ENCODE data around the gene RAP1GAP.
A peak's percentile ranks its signal among the peaks of the same experiment; 100 is the strongest.

The RAP1GAP gene

GRCh38 chr1:21691739-21692138 lies 22.6 kb upstream of the RAP1GAP start:
- H3K4me3 ChIP-seq (ENCODE audit: low read depth, low read length), result no peak overlapping the region
- TF ChIP-seq, protein P1, sequence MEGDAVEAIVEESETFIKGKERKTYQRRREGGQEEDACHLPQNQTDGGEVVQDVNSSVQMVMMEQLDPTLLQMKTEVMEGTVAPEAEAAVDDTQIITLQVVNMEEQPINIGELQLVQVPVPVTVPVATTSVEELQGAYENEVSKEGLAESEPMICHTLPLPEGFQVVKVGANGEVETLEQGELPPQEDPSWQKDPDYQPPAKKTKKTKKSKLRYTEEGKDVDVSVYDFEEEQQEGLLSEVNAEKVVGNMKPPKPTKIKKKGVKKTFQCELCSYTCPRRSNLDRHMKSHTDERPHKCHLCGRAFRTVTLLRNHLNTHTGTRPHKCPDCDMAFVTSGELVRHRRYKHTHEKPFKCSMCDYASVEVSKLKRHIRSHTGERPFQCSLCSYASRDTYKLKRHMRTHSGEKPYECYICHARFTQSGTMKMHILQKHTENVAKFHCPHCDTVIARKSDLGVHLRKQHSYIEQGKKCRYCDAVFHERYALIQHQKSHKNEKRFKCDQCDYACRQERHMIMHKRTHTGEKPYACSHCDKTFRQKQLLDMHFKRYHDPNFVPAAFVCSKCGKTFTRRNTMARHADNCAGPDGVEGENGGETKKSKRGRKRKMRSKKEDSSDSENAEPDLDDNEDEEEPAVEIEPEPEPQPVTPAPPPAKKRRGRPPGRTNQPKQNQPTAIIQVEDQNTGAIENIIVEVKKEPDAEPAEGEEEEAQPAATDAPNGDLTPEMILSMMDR (IDR thresholded peaks at IDR 0.05; ENCODE audit: control insufficient read depth, extremely low read depth, insufficient read depth), result no peak
- DNase-seq (ENCODE audit: low read depth), result no peak

GRCh38 chr1:21689661-21690372 lies 20.7 kb upstream of the RAP1GAP start:
- TF ChIP-seq, protein P1 (IDR thresholded peaks at IDR 0.05; ENCODE audit: control insufficient read depth, extremely low read depth, insufficient read depth), result no peak
- no peak overlapping the region for H3K4me3 ChIP-seq (ENCODE audit: low read depth, low read length)
- DNase-seq (ENCODE audit: low read depth), result peak; percentile 46

- TF ChIP-seq, protein P1 (IDR thresholded peaks at IDR 0.05; ENCODE audit: control insufficient read depth, extremely low read depth, insufficient read depth), result no peak
- H3K4me3 ChIP-seq (ENCODE audit: low read depth, low read length), result no peak overlapping the region
- no peak for DNase-seq (ENCODE audit: low read depth)
Observed at GRCh38 chr1:21687081-21687529, 17.9 kb upstream of the RAP1GAP start.

DNA sequence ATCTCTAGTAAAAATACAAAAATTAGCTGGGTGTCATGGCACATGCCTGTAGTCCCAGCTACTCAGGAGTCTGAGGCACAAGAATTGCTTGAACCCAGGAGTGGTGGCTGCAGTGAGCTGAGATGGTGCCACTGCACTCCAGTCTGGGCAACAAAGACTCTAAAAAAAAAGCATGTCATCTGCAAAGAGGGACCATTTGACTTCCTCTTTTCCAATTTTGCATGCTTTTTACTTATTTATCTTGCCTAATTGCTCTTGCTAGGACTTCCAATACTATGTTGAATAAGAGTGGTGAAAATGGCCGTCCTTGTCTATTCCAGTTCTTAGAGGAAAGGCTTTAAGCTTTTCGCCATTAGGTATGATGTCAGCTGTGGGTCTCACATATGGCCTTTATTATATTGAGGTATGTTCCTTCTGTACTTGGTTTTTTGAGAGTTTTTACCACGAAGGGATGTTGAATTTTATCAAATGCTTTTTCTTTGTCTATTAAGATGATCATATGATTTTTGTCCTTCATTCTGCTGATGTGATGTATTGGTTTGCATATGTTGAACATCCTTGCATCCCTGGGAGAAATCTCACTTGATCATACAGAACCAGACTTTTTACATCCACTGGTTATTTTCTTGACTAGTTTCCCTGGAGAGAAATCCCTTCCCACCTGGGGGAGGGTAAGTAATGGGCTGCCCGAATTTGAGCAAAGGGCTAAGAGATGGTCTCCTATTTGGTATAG lies 17.0 kb upstream of the RAP1GAP start:
- no peak for DNase-seq (ENCODE audit: low read depth)
- H3K4me3 ChIP-seq (ENCODE audit: low read depth, low read length), result no peak overlapping the region
- TF ChIP-seq, protein P1 (IDR thresholded peaks at IDR 0.05; ENCODE audit: control insufficient read depth, extremely low read depth, insufficient read depth), result no peak

- no peak overlapping the region for H3K4me3 ChIP-seq (ENCODE audit: low read depth, low read length)
- no peak for DNase-seq (ENCODE audit: low read depth)
- TF ChIP-seq, protein P1 (IDR thresholded peaks at IDR 0.05; ENCODE audit: control insufficient read depth, extremely low read depth, insufficient read depth), result no peak
Observed at GRCh38 chr1:21681426-21681825, 12.3 kb upstream of the RAP1GAP start.

GRCh38 chr1:21680918-21681317 lies 11.8 kb upstream of the RAP1GAP start:
- TF ChIP-seq, protein P1 (IDR thresholded peaks at IDR 0.05; ENCODE audit: control insufficient read depth, extremely low read depth, insufficient read depth), result no peak
- no peak for DNase-seq (ENCODE audit: low read depth)
- H3K4me3 ChIP-seq (ENCODE audit: low read depth, low read length), result no peak overlapping the region
